Liver (tissue), 9 donors: ENCODE data around the gene IGLL5. TPM values are rescaled to one million over a fixed set of nuclear protein-coding genes. Genes with fewer than 3 reads are reported as not detected.

Source experiments
- DNase-seq: peaks from one replicate; pipeline ENCODE4 v3.0.0-alpha.2; 2017; ENCODE audit warnings: low spot score
- H3K27ac ChIP-seq, 2 donors: one replicate each; pipeline ENCODE4 v1.7.0; 2013; ENCODE audit warnings: inconsistent platforms in 2 of 2, low read length in 2 of 2, control low read depth in 1 of 2, low read depth in 1 of 2, mild to moderate bottlenecking in 1 of 2
- H3K27me3 ChIP-seq, 4 donors: one replicate each; pipeline versions ENCODE4 v1.6.1 to v1.7.0; 2013; ENCODE audit warnings: low read length in 3 of 4, inconsistent platforms in 1 of 4, mild to moderate bottlenecking in 1 of 4, moderate library complexity in 1 of 4; ENCODE audit not compliant: control insufficient read depth in 4 of 4, insufficient read depth in 4 of 4
- H3K36me3 ChIP-seq, 4 donors: one replicate each; pipeline versions ENCODE4 v1.6.1 to v1.7.0; 2013; ENCODE audit warnings: low read length in 3 of 4, mild to moderate bottlenecking in 3 of 4, low read depth in 1 of 4, moderate library complexity in 1 of 4; ENCODE audit not compliant: control insufficient read depth in 4 of 4, insufficient read depth in 3 of 4
- H3K4me1 ChIP-seq, 4 donors: one replicate each; pipeline versions ENCODE4 v1.6.1 to v1.7.0; 2013; ENCODE audit warnings: low read length in 3 of 4, mild to moderate bottlenecking in 3 of 4, moderate library complexity in 1 of 4; ENCODE audit not compliant: control insufficient read depth in 4 of 4, insufficient read depth in 4 of 4
- H3K4me3 ChIP-seq, 3 donors: one replicate each; pipeline versions ENCODE4 v1.6.1 to v1.7.0; 2013; ENCODE audit warnings: low read length in 3 of 3, control low read depth in 1 of 3, low read depth in 1 of 3, mild to moderate bottlenecking in 1 of 3
- H3K9ac ChIP-seq, 2 donors: one replicate each; pipeline ENCODE4 v1.7.0; 2013; ENCODE audit warnings: low read length in 2 of 2, mild to moderate bottlenecking in 2 of 2, moderate library complexity in 2 of 2, control low read depth in 1 of 2, low read depth in 1 of 2
- H3K9me3 ChIP-seq, 4 donors: one replicate each; pipeline versions ENCODE4 v1.6.1 to v1.7.0; 2013; ENCODE audit warnings: low read length in 3 of 4; ENCODE audit not compliant: control insufficient read depth in 4 of 4
- EGR1 ChIP-seq, 2 donors: IDR thresholded peaks; 2 replicates each; pipeline ENCODE4 v1.6.1; 2016 to 2018; ENCODE audit warnings: antibody characterized with exemption in 2 of 2, low read depth in 2 of 2
- FOXA1 ChIP-seq: IDR thresholded peaks from 2 replicates; pipeline ENCODE4 v1.6.1; 2016; ENCODE audit warnings: antibody characterized with exemption
- FOXA2 ChIP-seq: IDR thresholded peaks from 2 replicates; pipeline ENCODE4 v1.6.1; 2016; ENCODE audit warnings: antibody characterized with exemption
- GABPA ChIP-seq, 2 donors: IDR thresholded peaks in 1 of 2; conservative IDR thresholded peaks in 1 of 2; 2 replicates each; pipeline ENCODE4 v1.6.1; 2016; ENCODE audit warnings: antibody characterized with exemption in 2 of 2, mild to moderate bottlenecking in 1 of 2, moderate library complexity in 1 of 2
- HNF4G ChIP-seq: IDR thresholded peaks from 2 replicates; pipeline ENCODE4 v1.6.1; 2016; ENCODE audit warnings: antibody characterized with exemption
- JUND ChIP-seq, 2 donors: IDR thresholded peaks; 2 replicates each; pipeline ENCODE4 v1.6.1; 2016; ENCODE audit warnings: antibody characterized with exemption in 2 of 2
- NR2F2 ChIP-seq: IDR thresholded peaks from 2 replicates; pipeline ENCODE4 v1.6.1; 2016; ENCODE audit warnings: antibody characterized with exemption
- RAD21 ChIP-seq, 2 donors: IDR thresholded peaks; 2 replicates each; pipeline ENCODE4 v1.6.1; 2016; ENCODE audit warnings: antibody characterized with exemption in 2 of 2, mild to moderate bottlenecking in 2 of 2
- RXRA ChIP-seq, 2 donors: IDR thresholded peaks; 2 replicates each; pipeline ENCODE4 v1.6.1; 2017 to 2018; ENCODE audit warnings: antibody characterized with exemption in 2 of 2, mild to moderate bottlenecking in 1 of 2
- SP1 ChIP-seq: IDR thresholded peaks from 2 replicates; pipeline ENCODE4 v1.6.1; 2018; ENCODE audit warnings: antibody characterized with exemption, mild to moderate bottlenecking
- TAF1 ChIP-seq: conservative IDR thresholded peaks from 2 replicates; pipeline ENCODE4 v1.6.1; 2016; ENCODE audit warnings: antibody characterized with exemption, mild to moderate bottlenecking
- YY1 ChIP-seq: IDR thresholded peaks from 2 replicates; pipeline ENCODE4 v1.6.1; 2016; ENCODE audit warnings: antibody characterized with exemption, mild to moderate bottlenecking
- WGBS: extraction: QIAGEN DNeasy Blood & Tissue Kit; methylation state at CpG from one replicate; pipeline ENCODE4 v1.1.7; 2013; 5-methylcytosine and 5-hydroxymethylcytosine counted together
- polyA plus RNA-seq, 2 donors: library from polyadenylated mRNA; stranded (reverse) in 1 of 2; unstranded in 1 of 2; fragments of 200-250 nt in 1 of 2; fragments of >200 nt in 1 of 2; fragmentation: Nextera tagmentation in 1 of 2; extraction: Ambion mirVana in 1 of 2; gene quantifications; one replicate each; pipeline versions ENCODE4 v1.2.1 to v1.2.3, GENCODE V29; 2013 to 2015
- total RNA-seq, 2 donors: library from RNA; depleted of rRNA; stranded (reverse); fragments of >200 nt; gene quantifications; one replicate each; pipeline ENCODE4 v1.2.3, GENCODE V29; 2014
- TF ChIP-seq, protein P1 (sequence below): IDR thresholded peaks from 2 replicates; pipeline ENCODE4 v1.6.1; 2016; ENCODE audit warnings: antibody characterized with exemption, mild to moderate bottlenecking
- TF ChIP-seq, protein P2 (sequence below): IDR thresholded peaks from 2 replicates; pipeline ENCODE4 v1.6.1; 2016; ENCODE audit warnings: antibody characterized with exemption
- TF ChIP-seq, protein P3 (sequence below): fragments of 150-350 bp; IDR thresholded peaks from 2 replicates; pipeline ENCODE4 v1.5.1; 2017; ENCODE audit warnings: improper control_type of control experiment, low read depth, low read length; ENCODE audit not compliant: missing input control
- donor health status: healthy.
- donor health status: healthy.
- donor health status: healthy.
- donor health status: healthy.
- donor health status: healthy.

The IGLL5 gene
- total and polyA plus RNA-seq, 4 donors, result 1.3 to 13.4 (median 3.4) TPM

DNA sequence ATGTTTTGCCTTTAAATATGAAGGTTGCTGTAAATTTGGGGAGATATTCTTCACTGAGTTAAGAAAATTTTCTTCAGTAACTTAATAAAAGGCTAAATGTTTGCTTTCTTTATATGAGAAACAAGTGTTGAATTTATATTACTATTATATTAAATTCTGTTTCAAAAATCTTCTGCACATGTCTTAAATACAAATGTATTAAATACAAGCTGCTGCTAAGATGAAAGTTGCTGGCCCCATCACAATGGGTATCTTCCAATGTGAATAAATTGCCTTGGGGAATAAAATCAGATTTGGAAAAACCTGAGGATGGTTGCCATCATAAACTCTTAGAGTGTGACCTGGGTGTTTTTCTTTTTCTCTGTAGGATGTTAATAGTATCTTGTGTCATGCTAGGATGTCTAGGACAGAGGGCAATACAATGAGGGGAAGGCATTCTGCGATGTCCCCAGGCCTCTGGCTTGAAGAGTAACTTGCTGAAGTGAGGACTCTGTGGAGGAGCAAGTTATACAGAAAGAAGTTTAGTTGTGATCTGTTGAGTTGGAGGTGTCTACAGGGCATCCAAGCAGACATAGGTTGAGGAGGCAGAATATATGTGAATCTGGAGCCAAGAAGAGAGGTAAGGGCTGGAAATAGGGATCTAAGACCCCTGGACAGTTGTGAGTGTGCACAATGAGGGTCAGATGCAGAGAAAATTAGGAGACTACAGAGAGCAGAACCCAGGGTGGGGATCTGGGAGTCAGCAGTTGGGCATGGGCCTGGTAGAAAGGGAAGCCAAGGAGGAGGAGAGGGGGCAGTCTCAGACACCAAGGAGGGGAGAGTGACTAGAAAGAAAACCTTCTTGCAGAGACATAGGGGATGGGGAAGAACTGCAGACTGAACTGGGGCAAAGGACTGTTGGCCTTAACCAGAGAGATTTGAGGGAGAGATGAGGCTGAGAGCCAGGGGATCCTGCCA lies 4.8 kb downstream of the IGLL5 start:
- H3K4me3 ChIP-seq, result no peak overlapping the region
- no peaks in the 10 kb centered on the region for H3K4me1 ChIP-seq
- H3K9me3 ChIP-seq, result no peaks in the 10 kb centered on the region
- no peak overlapping the region for H3K9ac ChIP-seq
- 85% methylated on average over 1 of the region's 1 CpG for WGBS
- DNase-seq, result no peak
- no peaks in the 10 kb centered on the region for H3K27me3 ChIP-seq
- no peak overlapping the region for H3K27ac ChIP-seq
- TF ChIP-seq HNF4G (no peak), NR2F2 (no peak), FOXA1 (no peak), GABPA (IDR thresholded peaks at IDR 0.05 in 1 of 2, conservative IDR thresholded peaks at IDR 0.05 in 1 of 2) (no peak), FOXA2 (no peak), EGR1 (IDR thresholded peaks at IDR 0.05; ENCODE audit: low read depth in 2 of 2) (no peak), JUND (IDR thresholded peaks at IDR 0.05) (no peak), SP1 (no peak)
- TF ChIP-seq, protein P1, sequence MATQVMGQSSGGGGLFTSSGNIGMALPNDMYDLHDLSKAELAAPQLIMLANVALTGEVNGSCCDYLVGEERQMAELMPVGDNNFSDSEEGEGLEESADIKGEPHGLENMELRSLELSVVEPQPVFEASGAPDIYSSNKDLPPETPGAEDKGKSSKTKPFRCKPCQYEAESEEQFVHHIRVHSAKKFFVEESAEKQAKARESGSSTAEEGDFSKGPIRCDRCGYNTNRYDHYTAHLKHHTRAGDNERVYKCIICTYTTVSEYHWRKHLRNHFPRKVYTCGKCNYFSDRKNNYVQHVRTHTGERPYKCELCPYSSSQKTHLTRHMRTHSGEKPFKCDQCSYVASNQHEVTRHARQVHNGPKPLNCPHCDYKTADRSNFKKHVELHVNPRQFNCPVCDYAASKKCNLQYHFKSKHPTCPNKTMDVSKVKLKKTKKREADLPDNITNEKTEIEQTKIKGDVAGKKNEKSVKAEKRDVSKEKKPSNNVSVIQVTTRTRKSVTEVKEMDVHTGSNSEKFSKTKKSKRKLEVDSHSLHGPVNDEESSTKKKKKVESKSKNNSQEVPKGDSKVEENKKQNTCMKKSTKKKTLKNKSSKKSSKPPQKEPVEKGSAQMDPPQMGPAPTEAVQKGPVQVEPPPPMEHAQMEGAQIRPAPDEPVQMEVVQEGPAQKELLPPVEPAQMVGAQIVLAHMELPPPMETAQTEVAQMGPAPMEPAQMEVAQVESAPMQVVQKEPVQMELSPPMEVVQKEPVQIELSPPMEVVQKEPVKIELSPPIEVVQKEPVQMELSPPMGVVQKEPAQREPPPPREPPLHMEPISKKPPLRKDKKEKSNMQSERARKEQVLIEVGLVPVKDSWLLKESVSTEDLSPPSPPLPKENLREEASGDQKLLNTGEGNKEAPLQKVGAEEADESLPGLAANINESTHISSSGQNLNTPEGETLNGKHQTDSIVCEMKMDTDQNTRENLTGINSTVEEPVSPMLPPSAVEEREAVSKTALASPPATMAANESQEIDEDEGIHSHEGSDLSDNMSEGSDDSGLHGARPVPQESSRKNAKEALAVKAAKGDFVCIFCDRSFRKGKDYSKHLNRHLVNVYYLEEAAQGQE, result no peak
- TF ChIP-seq, protein P2, sequence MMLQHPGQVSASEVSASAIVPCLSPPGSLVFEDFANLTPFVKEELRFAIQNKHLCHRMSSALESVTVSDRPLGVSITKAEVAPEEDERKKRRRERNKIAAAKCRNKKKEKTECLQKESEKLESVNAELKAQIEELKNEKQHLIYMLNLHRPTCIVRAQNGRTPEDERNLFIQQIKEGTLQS, result no peak
- TF ChIP-seq, protein P3, sequence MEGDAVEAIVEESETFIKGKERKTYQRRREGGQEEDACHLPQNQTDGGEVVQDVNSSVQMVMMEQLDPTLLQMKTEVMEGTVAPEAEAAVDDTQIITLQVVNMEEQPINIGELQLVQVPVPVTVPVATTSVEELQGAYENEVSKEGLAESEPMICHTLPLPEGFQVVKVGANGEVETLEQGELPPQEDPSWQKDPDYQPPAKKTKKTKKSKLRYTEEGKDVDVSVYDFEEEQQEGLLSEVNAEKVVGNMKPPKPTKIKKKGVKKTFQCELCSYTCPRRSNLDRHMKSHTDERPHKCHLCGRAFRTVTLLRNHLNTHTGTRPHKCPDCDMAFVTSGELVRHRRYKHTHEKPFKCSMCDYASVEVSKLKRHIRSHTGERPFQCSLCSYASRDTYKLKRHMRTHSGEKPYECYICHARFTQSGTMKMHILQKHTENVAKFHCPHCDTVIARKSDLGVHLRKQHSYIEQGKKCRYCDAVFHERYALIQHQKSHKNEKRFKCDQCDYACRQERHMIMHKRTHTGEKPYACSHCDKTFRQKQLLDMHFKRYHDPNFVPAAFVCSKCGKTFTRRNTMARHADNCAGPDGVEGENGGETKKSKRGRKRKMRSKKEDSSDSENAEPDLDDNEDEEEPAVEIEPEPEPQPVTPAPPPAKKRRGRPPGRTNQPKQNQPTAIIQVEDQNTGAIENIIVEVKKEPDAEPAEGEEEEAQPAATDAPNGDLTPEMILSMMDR, result no peak
- no peaks in the 10 kb centered on the region for H3K36me3 ChIP-seq

DNA sequence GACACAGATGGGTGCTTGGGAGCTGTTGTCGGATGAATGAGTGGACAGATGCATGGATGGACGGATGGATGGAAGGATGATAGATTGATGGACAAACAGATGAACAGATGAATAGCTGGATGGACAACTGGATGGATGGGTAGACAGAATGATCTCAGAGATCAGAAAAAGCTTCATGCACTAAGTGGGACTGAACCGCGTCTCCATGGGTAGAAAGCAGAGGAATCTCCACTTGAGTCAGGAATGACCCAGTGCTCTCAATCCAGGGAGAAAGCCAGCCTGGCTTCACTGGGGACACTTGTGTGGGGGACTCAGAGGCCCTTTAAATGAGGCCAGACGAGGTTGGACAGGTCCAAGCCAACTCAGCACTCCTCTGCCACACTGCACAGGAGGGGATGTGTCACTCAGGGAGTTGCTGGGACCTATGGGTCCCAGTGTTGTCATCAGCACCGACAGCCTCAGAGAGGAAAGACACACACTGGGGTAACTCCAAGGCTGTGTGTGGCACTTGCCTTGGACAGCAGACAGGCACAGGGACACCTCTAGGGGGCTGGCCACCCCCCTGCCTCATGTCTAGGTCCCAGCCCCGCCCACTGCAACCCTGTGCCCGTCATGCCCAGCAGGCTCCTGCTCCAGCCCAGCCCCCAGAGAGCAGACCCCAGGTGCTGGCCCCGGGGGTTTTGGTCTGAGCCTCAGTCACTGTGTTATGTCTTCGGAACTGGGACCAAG lies 5.6 kb downstream of the IGLL5 start:
- H3K9me3 ChIP-seq, result no peaks in the 10 kb centered on the region
- DNase-seq, result no peak
- no peak overlapping the region for H3K27ac ChIP-seq
- no peaks in the 10 kb centered on the region for H3K4me1 ChIP-seq
- H3K9ac ChIP-seq, result no peak overlapping the region
- H3K27me3 ChIP-seq, result no peaks in the 10 kb centered on the region
- no peaks in the 10 kb centered on the region for H3K36me3 ChIP-seq
- TF ChIP-seq SP1 (no peak), GABPA (IDR thresholded peaks at IDR 0.05 in 1 of 2, conservative IDR thresholded peaks at IDR 0.05 in 1 of 2) (no peak), EGR1 (IDR thresholded peaks at IDR 0.05; ENCODE audit: low read depth in 2 of 2) (no peak), FOXA1 (no peak), FOXA2 (no peak), NR2F2 (no peak), RXRA (IDR thresholded peaks at IDR 0.05) (no peak), RAD21 (IDR thresholded peaks at IDR 0.05) (no peak), JUND (IDR thresholded peaks at IDR 0.05) (no peak), TAF1 (no peak), HNF4G (no peak), YY1 (no peak)
- TF ChIP-seq, protein P2, result no peak
- WGBS, result 79% methylated on average over 10 of the region's 10 CpGs
- no peak overlapping the region for H3K4me3 ChIP-seq
